Transverse colon (tissue), 4 donors: ENCODE measurements around the gene ANKLE2. TPM values are rescaled to one million over a fixed set of nuclear protein-coding genes. Genes with fewer than 3 reads are reported as not detected.
"Not testable (repeated sequence)": the region's sequence is repeated elsewhere in the genome, so short reads cannot be mapped to it uniquely, and the experiment has no call there.

Experiments used
- DNase-seq: peaks from one replicate; pipeline ENCODE4 v3.0.0-alpha.2; 2019
- H3K27ac ChIP-seq, 4 donors: fragments of 200-600 bp; sonication (generic); 2 replicates each; pipeline ENCODE4 v1.5.1; 2016 to 2018; ENCODE audit warnings: inconsistent platforms in 4 of 4
- H3K27me3 ChIP-seq: fragments of 200-600 bp; sonication (generic); 2 replicates; pipeline ENCODE4 v1.5.1; 2017; ENCODE audit warnings: inconsistent platforms
- H3K36me3 ChIP-seq, 4 donors: fragments of 200-600 bp; sonication (generic); 2 replicates each; pipeline ENCODE4 v1.5.1; 2017 to 2019; ENCODE audit warnings: inconsistent platforms in 4 of 4
- H3K4me1 ChIP-seq, 4 donors: fragments of 200-600 bp; sonication (generic); 2 replicates each; pipeline ENCODE4 v1.5.1; 2017 to 2020; ENCODE audit warnings: inconsistent platforms in 4 of 4
- H3K4me3 ChIP-seq, 4 donors: fragments of 200-600 bp; sonication (generic); 1 replicate in 1 of 4; 2 replicates in 3 of 4; pipeline versions ENCODE4 v1.5.1 to v1.6.1; 2017 to 2019; ENCODE audit warnings: inconsistent platforms in 4 of 4
- H3K9me3 ChIP-seq, 2 donors: fragments of 200-600 bp; sonication (generic); 2 replicates each; pipeline ENCODE4 v1.5.1; 2017 to 2019; ENCODE audit warnings: inconsistent platforms in 2 of 2
- CTCF ChIP-seq, 5 experiments: fragments of 200-600 bp in 3 of 5; fragments of 450-650 bp in 2 of 5; sonication (generic) in 3 of 5; IDR thresholded peaks; 1 replicate in 2 of 5; 2 replicates in 3 of 5; pipeline ENCODE4 v1.5.1; 2016 to 2017; ENCODE audit warnings: antibody characterized with exemption in 5 of 5, inconsistent platforms in 3 of 5, mild to moderate bottlenecking in 2 of 5, moderate library complexity in 1 of 5
- EP300 ChIP-seq: sonication (generic); formaldehyde crosslinking; IDR thresholded peaks from one replicate; pipeline ENCODE4 v1.6.1; 2017; ENCODE audit warnings: antibody characterized with exemption, low read depth
- POLR2A ChIP-seq: fragments of 450-650 bp; IDR thresholded peaks from one replicate; pipeline ENCODE4 v1.6.1; 2016; ENCODE audit warnings: antibody characterized with exemption, mild to moderate bottlenecking, moderate library complexity
- POLR2AphosphoS5 ChIP-seq, 3 donors: sonication (generic); formaldehyde crosslinking; IDR thresholded peaks; one replicate each; pipeline ENCODE4 v1.6.1; 2016; ENCODE audit warnings: antibody characterized with exemption in 3 of 3
- WGBS, 2 donors: methylation state at CpG; one replicate each; pipeline ENCODE4 v1.1.5; 2018; ENCODE audit warnings: low coverage in 1 of 2; 5-methylcytosine and 5-hydroxymethylcytosine counted together
- in situ Hi-C, 4 donors: fragments of 200-750 bp; cut with MboI; loops; one replicate each; pipeline versions ENCODE4 v1.15.0 to v1.15.1; 2017; ENCODE audit warnings: low sequenced_read_pairs in 3 of 4, low pct_ligation_motif_present in 1 of 4, low pct_unique_long_range_greater_than_20kb in 1 of 4
- intact Hi-C: fragments of 100-400 bp; cut with DNase I; formaldehyde crosslinking; loops from one replicate; pipeline ENCODE4 v1.15.1; 2023; ENCODE audit warnings: low total_unique reads
- total RNA-seq, 4 donors: library from RNA; depleted of rRNA; stranded (reverse); fragments of >200 nt; gene quantifications; one replicate each; pipeline ENCODE4 v1.1.0, GENCODE V29; 2016

Gene ANKLE2
- total RNA-seq, 4 donors from 2014 or later = 46.0 to 146 (median 88.6) TPM

- TF ChIP-seq POLR2A (no peak), POLR2AphosphoS5 (IDR thresholded peaks at IDR 0.05) (no peak), EP300 (no peak), CTCF (IDR thresholded peaks at IDR 0.05) (no peak)
- Histone ChIP-seq H3K27me3 (no peaks in the 10 kb centered on the region), H3K36me3 (peaks cover 0 to 13% (median 0%) of the 10 kb centered on the region in 4 donors), H3K4me1 (peaks cover 15 to 24% (median 17%) of the 10 kb centered on the region in 4 donors), H3K27ac (no peak overlapping the region), H3K4me3 (no peak overlapping the region), H3K9me3 (no peaks in the 10 kb centered on the region)
- intact Hi-C loops = no loop called here
- DNase-seq = no peak
- in situ Hi-C loops = no loop called here
- WGBS, 2 donors = 93 to 97% methylated on average over 8 of the region's 8 CpGs
Observed at GRCh38 chr12:132759359-132759758, 2.3 kb downstream of the ANKLE2 start.

- H3K9me3 ChIP-seq, H3K4me3 ChIP-seq, intact Hi-C loops, in situ Hi-C loops, DNase-seq, H3K27ac ChIP-seq, H3K27me3 ChIP-seq: not testable (repeated sequence)
- Histone ChIP-seq H3K36me3 (peaks cover 0 to 18% (median 0%) of the 10 kb centered on the region in 4 donors), H3K4me1 (peaks cover 15 to 24% (median 17%) of the 10 kb centered on the region in 4 donors)
- 80 to 95% methylated on average over 2 to 21 of the region's 28 CpGs for WGBS, 2 donors
Observed at GRCh38 chr12:132758825-132759224, 2.8 kb downstream of the ANKLE2 start.

- H3K36me3 ChIP-seq = peaks cover 0 to 59% (median 12%) of the 10 kb centered on the region in 4 donors
- intact Hi-C loops = no loop called here
- H3K4me3 ChIP-seq = no peak overlapping the region
- 78 to 85% methylated on average over 9 to 14 of the region's 14 CpGs for WGBS, 2 donors
- no peaks in the 10 kb centered on the region for H3K9me3 ChIP-seq
- TF ChIP-seq POLR2A (no peak), CTCF (IDR thresholded peaks at IDR 0.05) (no peak), POLR2AphosphoS5 (IDR thresholded peaks at IDR 0.05) (no peak), EP300 (no peak)
- H3K4me1 ChIP-seq = no peaks in the 10 kb centered on the region
- DNase-seq = no peak
- H3K27me3 ChIP-seq = no peaks in the 10 kb centered on the region
- in situ Hi-C loops = no loop called here
- no peak overlapping the region for H3K27ac ChIP-seq
Observed at GRCh38 chr12:132754160-132754932, 7.3 kb downstream of the ANKLE2 start.

- DNase-seq, H3K9me3 ChIP-seq, H3K4me1 ChIP-seq, H3K27ac ChIP-seq, in situ Hi-C loops, H3K4me3 ChIP-seq, intact Hi-C loops, H3K27me3 ChIP-seq: not testable (repeated sequence)
- WGBS, 2 donors = 79 to 92% methylated on average over 7 of the region's 7 CpGs
- H3K36me3 ChIP-seq = peaks cover 0 to 66% (median 15%) of the 10 kb centered on the region in 4 donors
Observed at GRCh38 chr12:132753670-132754069, 8.0 kb downstream of the ANKLE2 start.

- intact Hi-C loops = no loop called here
- in situ Hi-C loops = no loop called here
- H3K9me3 ChIP-seq = no peaks in the 10 kb centered on the region
- H3K4me3 ChIP-seq = no peak overlapping the region
- 92% methylated on average over 10 of the region's 10 CpGs; no CpG with 5 or more reads in 1 of the 2 donors for WGBS, 2 donors
- no peaks in the 10 kb centered on the region for H3K27me3 ChIP-seq
- H3K36me3 ChIP-seq = peaks cover 0 to 77% (median 31%) of the 10 kb centered on the region in 4 donors
- H3K27ac ChIP-seq = no peak overlapping the region
- no peaks in the 10 kb centered on the region for H3K4me1 ChIP-seq
- no peak for TF ChIP-seq POLR2A
- no peak for TF ChIP-seq CTCF (IDR thresholded peaks at IDR 0.05)
- no peak for TF ChIP-seq POLR2AphosphoS5 (IDR thresholded peaks at IDR 0.05)
- no peak for TF ChIP-seq EP300
- DNase-seq = no peak
Observed at GRCh38 chr12:132748319-132748718, 13.3 kb downstream of the ANKLE2 start.
